GM21360 (cell line): ENCODE data around the gene CACNA1E.

Experiments
- ATAC-seq: cut with Tn5 transposase; IDR thresholded peaks from one replicate; pipeline ENCODE4 v1.9.1; 2021; ENCODE audit warnings: mild to moderate bottlenecking, moderate library complexity; ENCODE audit not compliant: unreplicated experiment

CACNA1E gene

GRCh38 chr1:181674617-181675016 lies 191.3 kb downstream of the CACNA1E start:
- ATAC-seq, result no peak

GRCh38 chr1:181675091-181675917 lies 192.0 kb downstream of the CACNA1E start:
- no peak for ATAC-seq

GRCh38 chr1:181675918-181676190 lies 192.5 kb downstream of the CACNA1E start:
- no peak for ATAC-seq

- ATAC-seq, result no peak
Measured at GRCh38 chr1:181676269-181676668, 193.0 kb downstream of the CACNA1E start.

GRCh38 chr1:181680332-181680731 lies 197.0 kb downstream of the CACNA1E start:
- ATAC-seq, result no peak

- ATAC-seq, result no peak
Measured at GRCh38 chr1:181680871-181681270, 197.6 kb downstream of the CACNA1E start.

GRCh38 chr1:181685211-181685610 lies 201.9 kb downstream of the CACNA1E start:
- no peak for ATAC-seq

- ATAC-seq, result no peak
Measured at GRCh38 chr1:181701891-181702290, 218.6 kb downstream of the CACNA1E start.

- ATAC-seq, result no peak
Measured at GRCh38 chr1:181704546-181704945, 221.2 kb downstream of the CACNA1E start.

- no peak for ATAC-seq
Measured at GRCh38 chr1:181711820-181712219, 228.5 kb downstream of the CACNA1E start.

- no peak for ATAC-seq
Measured at GRCh38 chr1:181712711-181713110, 229.4 kb downstream of the CACNA1E start.

GRCh38 chr1:181714428-181714827 lies 231.1 kb downstream of the CACNA1E start:
- no peak for ATAC-seq

GRCh38 chr1:181718034-181718433 lies 234.7 kb downstream of the CACNA1E start:
- ATAC-seq, result no peak

- no peak for ATAC-seq
Measured at GRCh38 chr1:181726320-181727012, 243.1 kb downstream of the CACNA1E start.

- no peak for ATAC-seq
Measured at GRCh38 chr1:181730606-181731005, 247.3 kb downstream of the CACNA1E start.

- no peak for ATAC-seq
Measured at GRCh38 chr1:181732218-181732990, 249.1 kb downstream of the CACNA1E start.

GRCh38 chr1:181733486-181733885 lies 250.2 kb downstream of the CACNA1E start:
- ATAC-seq, result no peak

GRCh38 chr1:181737056-181737455 lies 253.7 kb downstream of the CACNA1E start:
- ATAC-seq, result no peak

GRCh38 chr1:181739214-181739613 lies 255.9 kb downstream of the CACNA1E start:
- ATAC-seq, result no peak

- no peak for ATAC-seq
Measured at GRCh38 chr1:181742426-181742825, 259.1 kb downstream of the CACNA1E start.

GRCh38 chr1:181743878-181744312 lies 260.6 kb downstream of the CACNA1E start:
- ATAC-seq, result no peak

- no peak for ATAC-seq
Measured at GRCh38 chr1:181746224-181746623, 262.9 kb downstream of the CACNA1E start.
